Keratinocyte (primary cell): Measurements from ENCODE around the gene PLXNA2. TPM values are rescaled to one million over a fixed set of nuclear protein-coding genes. Genes with fewer than 3 reads are reported as not detected.

Source experiments
- DNase-seq: peaks from one replicate; pipeline ENCODE4 v3.0.0-alpha.2; 2011; ENCODE audit warnings: low read depth, missing footprints, low spot score
- FAIRE-seq: peaks from 2 replicates; lab custom pipeline; 2011; peaks lifted over from hg19 to GRCh38; lab: Jason Lieb, UNC
- H2AFZ ChIP-seq: 2 replicates; pipeline ENCODE4 v1.6.0; 2012; ENCODE audit warnings: low read length, control low read depth, inconsistent platforms; ENCODE audit not compliant: control insufficient read depth
- H3K27ac ChIP-seq: 2 replicates; pipeline ENCODE4 v1.5.1; 2011; ENCODE audit warnings: low read length; ENCODE audit not compliant: control insufficient read depth, insufficient read depth
- H3K27me3 ChIP-seq: 3 replicates; pipeline ENCODE4 v1.6.0; 2011; ENCODE audit warnings: low read length; ENCODE audit not compliant: control insufficient read depth, insufficient read depth; ENCODE audit errors: extremely low read depth
- H3K36me3 ChIP-seq, 2 experiments: 2 replicates in 1 of 2; 3 replicates in 1 of 2; pipeline ENCODE4 v1.5.1; 2011; ENCODE audit warnings: low read length in 2 of 2, mild to moderate bottlenecking in 1 of 2; ENCODE audit not compliant: control insufficient read depth in 2 of 2, insufficient read depth in 2 of 2; ENCODE audit errors: extremely low read depth in 1 of 2
- H3K4me1 ChIP-seq: 3 replicates; pipeline ENCODE4 v1.5.1; 2011; ENCODE audit warnings: low read length; ENCODE audit not compliant: control insufficient read depth, insufficient read depth; ENCODE audit errors: extremely low read depth
- H3K4me2 ChIP-seq: 3 replicates; pipeline ENCODE4 v1.6.0; 2011; ENCODE audit warnings: low read depth, low read length; ENCODE audit not compliant: control insufficient read depth, insufficient read depth; ENCODE audit errors: extremely low read depth
- H3K4me3 ChIP-seq, 3 experiments: fragments of 200-600 bp in 1 of 3; sonication (generic) in 1 of 3; 2 replicates in 2 of 3; 3 replicates in 1 of 3; pipeline ENCODE4 v1.5.1; 2011 to 2016; ENCODE audit warnings: low read length in 3 of 3, mild to moderate bottlenecking in 3 of 3, control low read depth in 2 of 3, inconsistent platforms in 1 of 3, low read depth in 1 of 3, mixed read lengths in 1 of 3, mixed run types in 1 of 3, moderate library complexity in 1 of 3; ENCODE audit not compliant: control insufficient read depth in 2 of 3, insufficient read depth in 2 of 3; ENCODE audit errors: extremely low read depth in 1 of 3
- H3K79me2 ChIP-seq: 2 replicates; pipeline ENCODE4 v1.6.0; 2012; ENCODE audit warnings: low read length; ENCODE audit not compliant: control insufficient read depth, insufficient read depth
- H3K9ac ChIP-seq: 3 replicates; pipeline ENCODE4 v1.6.0; 2011; ENCODE audit warnings: low read length; ENCODE audit not compliant: control insufficient read depth, insufficient read depth; ENCODE audit errors: extremely low read depth
- H3K9me1 ChIP-seq: 3 replicates; pipeline ENCODE4 v1.6.0; 2011; ENCODE audit warnings: low read length; ENCODE audit not compliant: control insufficient read depth, insufficient read depth; ENCODE audit errors: extremely low read depth
- H3K9me3 ChIP-seq: 2 replicates; pipeline ENCODE4 v1.5.1; 2012; ENCODE audit warnings: low read depth, low read length; ENCODE audit not compliant: control insufficient read depth
- H4K20me1 ChIP-seq: 3 replicates; pipeline ENCODE4 v1.6.0; 2011; ENCODE audit warnings: low read length; ENCODE audit not compliant: control insufficient read depth, insufficient read depth; ENCODE audit errors: extremely low read depth
- EZH2 ChIP-seq: IDR thresholded peaks from one replicate; pipeline ENCODE4 v1.6.1; 2012; ENCODE audit warnings: inconsistent platforms, mild to moderate bottlenecking, low read length, moderate library complexity
- dilution Hi-C: fragments of 300-500 bp; cut with MboI; formaldehyde crosslinking; loops from one replicate; pipeline ENCODE4 v1.7.0; 2020; ENCODE audit warnings: low sequenced_read_pairs; ENCODE audit not compliant: extremely low pct_ligation_motif_present
- polyA plus RNA-seq, 5 experiments: library from polyadenylated mRNA; depleted of rRNA in 3 of 5; stranded (reverse) in 3 of 5; stranded (forward) in 1 of 5; unstranded in 1 of 5; fragments of >200 nt; gene quantifications; 1 replicate in 1 of 5; 2 replicates in 3 of 5; 3 replicates in 1 of 5; pipeline versions ENCODE4 v1.2.1 to v1.2.3, GENCODE V29; 2011 to 2012; ENCODE audit warnings: missing spikeins in 2 of 5, low read depth in 1 of 5, low replicate concordance in 1 of 5
- TF ChIP-seq, protein P1 (sequence below), 3 experiments: IDR thresholded peaks in 1 of 3; conservative IDR thresholded peaks in 1 of 3; optimal IDR thresholded peaks in 1 of 3; 2 replicates in 2 of 3; 3 replicates in 1 of 3; pipeline versions ENCODE3 to v1.5.1; 2011; ENCODE audit warnings: low read length in 3 of 3, mild to moderate bottlenecking in 3 of 3, moderate library complexity in 2 of 3, control low read depth in 1 of 3, inconsistent platforms in 1 of 3; ENCODE audit not compliant: insufficient read depth in 2 of 3; ENCODE audit errors: extremely low read depth in 1 of 3

Gene PLXNA2
- polyA plus RNA-seq, 1 donor (not counting 4 experiments of a cell fraction or from before 2014, with no cell fraction given): 6.7 TPM

DNA sequence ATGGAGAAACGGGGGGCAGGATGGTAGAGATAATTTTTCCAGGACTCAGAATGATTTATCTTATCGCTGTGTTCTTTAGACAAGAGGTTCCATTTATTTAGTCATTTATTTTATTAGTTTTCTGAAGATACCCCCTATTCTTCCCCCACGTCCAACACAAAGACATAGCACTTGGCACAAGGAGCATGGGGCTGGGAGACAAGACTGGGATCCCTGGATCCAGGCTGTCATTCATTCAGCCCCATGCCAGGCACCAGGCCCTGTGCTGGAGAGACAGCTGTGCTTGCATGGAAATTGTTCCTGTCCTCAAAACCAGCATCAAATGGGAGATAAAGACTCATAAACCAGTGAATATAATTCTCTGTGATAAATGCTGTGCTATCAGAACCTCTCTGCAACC, 27.1 kb upstream of the PLXNA2 start:
- H3K79me2 ChIP-seq: no peaks in the 10 kb centered on the region
- no peak overlapping the region for H3K9ac ChIP-seq
- no peak overlapping the region for H2AFZ ChIP-seq
- peaks cover 61% of the 10 kb centered on the region for H3K27me3 ChIP-seq
- no peaks in the 10 kb centered on the region for H3K9me3 ChIP-seq
- H3K9me1 ChIP-seq: no peaks in the 10 kb centered on the region
- FAIRE-seq (no peak), DNase-seq (no peak)
- H3K4me3 ChIP-seq: no peak overlapping the region
- H3K36me3 ChIP-seq: no peaks in the 10 kb centered on the region
- H3K4me2 ChIP-seq: no peak overlapping the region
- H3K27ac ChIP-seq: no peak overlapping the region
- TF ChIP-seq, protein P1, sequence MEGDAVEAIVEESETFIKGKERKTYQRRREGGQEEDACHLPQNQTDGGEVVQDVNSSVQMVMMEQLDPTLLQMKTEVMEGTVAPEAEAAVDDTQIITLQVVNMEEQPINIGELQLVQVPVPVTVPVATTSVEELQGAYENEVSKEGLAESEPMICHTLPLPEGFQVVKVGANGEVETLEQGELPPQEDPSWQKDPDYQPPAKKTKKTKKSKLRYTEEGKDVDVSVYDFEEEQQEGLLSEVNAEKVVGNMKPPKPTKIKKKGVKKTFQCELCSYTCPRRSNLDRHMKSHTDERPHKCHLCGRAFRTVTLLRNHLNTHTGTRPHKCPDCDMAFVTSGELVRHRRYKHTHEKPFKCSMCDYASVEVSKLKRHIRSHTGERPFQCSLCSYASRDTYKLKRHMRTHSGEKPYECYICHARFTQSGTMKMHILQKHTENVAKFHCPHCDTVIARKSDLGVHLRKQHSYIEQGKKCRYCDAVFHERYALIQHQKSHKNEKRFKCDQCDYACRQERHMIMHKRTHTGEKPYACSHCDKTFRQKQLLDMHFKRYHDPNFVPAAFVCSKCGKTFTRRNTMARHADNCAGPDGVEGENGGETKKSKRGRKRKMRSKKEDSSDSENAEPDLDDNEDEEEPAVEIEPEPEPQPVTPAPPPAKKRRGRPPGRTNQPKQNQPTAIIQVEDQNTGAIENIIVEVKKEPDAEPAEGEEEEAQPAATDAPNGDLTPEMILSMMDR (optimal IDR thresholded peaks at IDR 0.05 in 1 of 3, IDR thresholded peaks at IDR 0.05 in 1 of 3, conservative IDR thresholded peaks at IDR 0.05 in 1 of 3; ENCODE audit: extremely low read depth in 1 of 3, insufficient read depth in 2 of 3, low read length in 3 of 3): no peak
- no peak for TF ChIP-seq EZH2
- no peaks in the 10 kb centered on the region for H4K20me1 ChIP-seq
- no peaks in the 10 kb centered on the region for H3K4me1 ChIP-seq
- dilution Hi-C loops: no loop called here

DNA sequence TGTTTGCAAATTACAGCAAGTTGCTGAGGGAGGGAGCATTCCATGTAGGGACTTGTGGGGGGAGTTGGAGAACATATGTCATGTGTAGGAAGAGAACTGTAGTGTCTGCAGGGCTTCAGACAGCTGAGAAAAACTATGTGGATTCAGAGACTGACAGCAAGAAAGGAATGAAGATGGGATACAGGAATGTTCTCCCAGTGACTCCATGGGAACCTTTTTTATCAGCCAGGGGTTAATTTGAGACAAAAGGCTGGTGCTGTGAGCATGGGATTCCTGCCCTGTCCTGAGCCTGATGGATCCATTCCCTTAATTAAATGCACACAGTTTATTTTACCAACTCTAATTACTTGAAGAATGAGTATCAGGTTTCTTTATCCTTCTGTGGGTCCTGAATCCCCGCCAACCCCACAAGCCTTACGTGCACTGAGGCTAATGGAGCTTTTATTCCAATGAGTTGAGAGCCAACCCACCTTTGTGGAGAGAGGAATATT, 26.5 kb upstream of the PLXNA2 start:
- no peaks in the 10 kb centered on the region for H4K20me1 ChIP-seq
- no peaks in the 10 kb centered on the region for H3K4me1 ChIP-seq
- no peaks in the 10 kb centered on the region for H3K9me1 ChIP-seq
- DNase-seq (no peak), FAIRE-seq (no peak)
- no peaks in the 10 kb centered on the region for H3K79me2 ChIP-seq
- H3K36me3 ChIP-seq: no peaks in the 10 kb centered on the region
- TF ChIP-seq EZH2: no peak
- TF ChIP-seq, protein P1 (optimal IDR thresholded peaks at IDR 0.05 in 1 of 3, IDR thresholded peaks at IDR 0.05 in 1 of 3, conservative IDR thresholded peaks at IDR 0.05 in 1 of 3; ENCODE audit: extremely low read depth in 1 of 3, insufficient read depth in 2 of 3, low read length in 3 of 3): no peak
- H3K27me3 ChIP-seq: peaks cover 61% of the 10 kb centered on the region
- no peak overlapping the region for H3K4me2 ChIP-seq
- no peak overlapping the region for H3K9ac ChIP-seq
- H3K27ac ChIP-seq: no peak overlapping the region
- no peaks in the 10 kb centered on the region for H3K9me3 ChIP-seq
- dilution Hi-C loops: no loop called here
- no peak overlapping the region for H2AFZ ChIP-seq
- H3K4me3 ChIP-seq: no peak overlapping the region
